ENCODE results near the gene CLCN4.

The CLCN4 gene

GRCh38 chrX:10130354-10130753 is 26.4 kb upstream of the CLCN4 start:
- no peak for DNase-seq (ENCODE audit: low read depth)

DNA sequence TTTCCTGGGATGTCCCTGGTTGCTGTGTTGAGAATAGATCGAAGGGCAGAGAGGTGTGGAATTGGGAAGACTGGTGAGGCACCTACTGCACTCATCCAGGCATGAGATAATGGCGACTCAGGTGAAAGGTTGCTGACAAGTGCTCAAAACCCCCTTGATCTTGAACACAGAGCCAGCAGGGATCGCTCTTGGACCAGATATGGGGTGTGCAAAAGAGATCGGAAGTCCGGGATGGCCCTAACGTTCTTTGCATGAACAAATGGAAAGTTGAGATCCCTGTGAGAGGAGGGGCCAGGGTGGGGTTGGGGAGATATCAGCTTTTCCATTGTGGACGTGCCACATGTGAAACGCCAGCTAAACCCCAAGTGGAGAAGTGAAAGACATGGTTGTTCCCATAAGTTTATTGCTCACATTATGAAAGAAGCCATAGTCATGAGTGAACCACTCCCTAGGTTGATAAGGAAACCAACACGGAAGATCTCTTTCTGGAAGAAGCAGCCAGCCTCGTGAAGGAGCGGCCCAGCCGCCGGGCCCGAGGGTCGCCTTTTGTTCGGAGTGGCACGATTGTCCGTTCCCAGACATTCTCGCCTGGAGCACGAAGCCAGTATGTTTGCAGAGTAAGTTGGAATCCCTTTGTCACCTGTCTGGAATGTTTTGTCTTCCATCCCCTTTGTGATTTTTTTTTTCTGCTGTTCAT is 22.6 kb upstream of the CLCN4 start:
- no peak for DNase-seq (ENCODE audit: low read depth)

GRCh38 chrX:10134921-10135320 is 21.9 kb upstream of the CLCN4 start:
- DNase-seq (ENCODE audit: low read depth): no peak

DNA sequence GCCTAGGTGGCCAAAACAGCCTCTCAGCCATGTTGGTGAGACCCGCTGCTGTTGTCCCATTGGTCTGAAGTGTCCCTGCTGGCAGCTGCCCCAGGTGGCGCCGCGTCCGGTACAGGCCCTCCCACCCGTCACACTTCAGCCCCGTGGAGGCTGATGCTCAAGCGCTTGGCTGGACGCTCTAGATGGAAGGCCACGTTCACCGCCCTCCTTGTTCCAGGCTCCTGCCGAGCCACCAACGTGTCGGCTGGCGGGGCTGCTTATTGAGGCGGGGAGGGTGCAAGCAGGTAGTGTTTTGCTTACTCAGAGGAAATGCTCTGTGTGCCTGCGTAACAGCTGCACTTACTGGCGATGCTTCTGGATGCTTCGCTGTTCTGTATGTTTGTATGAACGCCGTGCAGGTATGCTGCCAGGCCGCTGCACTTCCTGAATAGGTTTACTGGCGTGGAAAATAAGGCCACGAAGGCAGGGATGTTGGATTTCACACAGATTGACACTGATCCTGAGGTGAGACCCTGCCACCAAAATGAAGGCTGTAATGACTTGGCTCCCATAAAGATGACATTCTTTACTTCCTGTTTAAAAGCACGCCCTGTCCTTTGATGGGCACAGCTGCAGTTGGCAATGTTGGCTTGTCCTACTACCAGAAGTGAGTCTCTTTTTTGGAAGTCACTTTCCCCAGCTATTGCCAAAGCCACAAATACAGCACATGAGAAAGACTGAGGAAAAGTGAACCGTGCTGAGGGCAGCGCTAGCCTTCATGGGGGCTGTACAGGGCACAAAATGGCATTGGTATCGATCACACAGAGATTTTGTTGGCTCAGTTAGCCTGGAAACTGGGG is 21.0 kb upstream of the CLCN4 start:
- no peak for DNase-seq (ENCODE audit: low read depth)

DNA sequence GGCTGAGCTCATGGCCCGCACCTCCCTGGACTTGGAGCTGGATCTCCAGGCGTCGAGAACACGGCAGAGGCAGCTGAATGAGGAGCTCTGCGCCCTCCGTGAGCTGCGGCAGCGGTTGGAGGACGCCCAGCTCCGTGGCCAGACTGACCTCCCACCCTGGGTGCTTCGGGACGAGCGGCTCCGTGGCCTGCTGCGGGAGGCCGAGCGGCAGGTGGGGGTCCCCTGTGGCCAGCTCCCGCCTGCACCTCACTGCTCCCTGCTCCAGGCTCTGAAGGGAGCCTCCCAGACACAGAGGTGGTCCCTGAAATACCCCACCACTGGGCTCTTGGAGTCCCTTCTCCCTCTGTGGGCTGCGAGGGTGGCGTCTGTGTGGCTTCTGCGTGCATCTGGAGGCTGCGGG is 18.0 kb upstream of the CLCN4 start:
- DNase-seq (ENCODE audit: low read depth): no peak

GRCh38 chrX:10140264-10140663 is 16.5 kb upstream of the CLCN4 start:
- no peak for DNase-seq (ENCODE audit: low read depth)

DNA sequence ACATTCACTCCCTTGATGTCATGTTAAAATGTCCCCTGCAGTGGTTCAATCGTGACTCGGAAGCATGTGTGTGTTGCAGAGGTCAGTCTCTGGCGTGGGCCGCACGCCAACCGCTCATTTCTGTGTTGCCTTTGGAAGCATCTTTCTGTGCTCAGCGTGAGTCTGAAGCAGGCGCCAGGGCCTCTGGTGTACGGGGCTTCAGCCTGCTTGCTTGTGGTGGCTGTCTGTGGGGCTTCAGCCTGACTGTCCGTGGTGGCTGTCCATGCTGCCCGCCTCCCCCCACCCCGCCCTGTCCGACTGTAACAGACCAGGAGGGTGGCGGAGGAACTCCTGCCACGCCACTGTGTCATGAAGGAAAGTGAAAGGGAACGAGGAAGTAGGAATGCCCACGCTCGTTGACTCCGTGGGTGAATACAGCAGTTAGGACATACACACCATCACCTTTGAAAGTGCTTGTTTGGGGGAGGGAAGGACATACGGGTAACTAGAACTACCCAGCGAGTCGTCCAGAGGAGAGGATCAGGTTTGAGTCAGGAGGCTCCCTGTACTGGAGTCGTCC is 14.7 kb upstream of the CLCN4 start:
- no peak for DNase-seq (ENCODE audit: low read depth)

DNA sequence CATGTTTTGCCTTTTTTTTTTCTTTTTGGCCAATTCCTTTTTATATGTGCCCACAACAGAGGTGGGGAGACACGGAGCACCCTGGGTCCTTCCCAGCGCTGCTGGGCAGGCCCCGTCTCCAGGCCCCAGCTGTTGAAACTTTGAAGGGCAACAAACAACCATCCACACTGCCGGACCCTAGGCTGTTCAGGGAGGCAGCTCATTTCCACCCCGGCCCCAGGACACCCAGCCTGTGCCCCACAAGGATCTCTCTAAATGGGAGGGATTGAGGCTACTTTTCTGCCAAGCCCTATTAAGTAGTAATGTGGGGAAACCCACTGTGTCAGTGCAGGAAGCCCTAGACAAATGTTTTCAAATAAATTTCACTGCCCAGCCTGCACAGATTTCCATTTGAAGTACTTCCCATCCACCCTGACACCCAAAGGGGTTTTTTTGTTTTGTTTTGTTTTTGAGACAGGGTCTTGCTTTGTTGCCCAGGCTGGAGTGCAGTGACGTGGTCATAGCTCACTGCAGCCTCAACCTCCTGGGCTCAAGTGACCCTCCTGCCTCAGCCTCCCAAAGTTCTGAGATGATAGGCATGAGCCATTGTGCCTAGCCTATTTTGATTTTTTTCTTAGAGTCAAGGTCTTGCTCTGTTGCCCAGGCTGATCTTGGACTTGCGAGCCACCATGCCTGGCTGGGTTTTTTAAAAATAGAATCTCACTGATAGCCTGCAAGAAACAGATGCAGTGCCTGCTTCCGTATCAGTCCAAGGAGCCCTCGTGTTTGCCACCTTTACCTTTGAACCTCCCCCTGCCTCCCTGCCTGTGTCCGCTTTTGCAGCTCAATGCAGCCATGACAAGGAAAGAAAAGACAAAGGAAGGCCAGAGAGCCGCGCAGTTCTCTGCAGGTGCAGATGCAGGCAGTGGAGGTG is 13.4 kb upstream of the CLCN4 start:
- no peak for DNase-seq (ENCODE audit: low read depth)

DNA sequence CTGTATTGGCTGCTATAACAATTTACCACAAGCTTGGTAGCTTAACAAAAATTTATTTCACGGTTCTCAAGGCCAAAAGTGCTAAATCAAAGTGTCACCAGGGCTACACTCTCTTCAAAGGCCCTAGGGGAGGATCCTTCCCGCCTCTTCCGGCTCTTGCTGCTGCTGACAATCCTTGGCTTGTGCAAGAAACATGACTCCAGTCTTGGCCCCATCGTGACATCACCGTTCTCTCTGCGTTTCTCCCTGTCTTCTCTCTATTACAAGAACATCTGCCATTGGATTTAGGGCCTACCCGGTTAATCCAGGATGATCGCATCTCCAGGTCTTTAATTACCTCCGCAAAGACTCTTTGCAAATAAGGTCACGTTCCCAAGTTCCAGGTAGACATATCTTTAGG is 10.4 kb upstream of the CLCN4 start:
- DNase-seq (ENCODE audit: low read depth): no peak

DNA sequence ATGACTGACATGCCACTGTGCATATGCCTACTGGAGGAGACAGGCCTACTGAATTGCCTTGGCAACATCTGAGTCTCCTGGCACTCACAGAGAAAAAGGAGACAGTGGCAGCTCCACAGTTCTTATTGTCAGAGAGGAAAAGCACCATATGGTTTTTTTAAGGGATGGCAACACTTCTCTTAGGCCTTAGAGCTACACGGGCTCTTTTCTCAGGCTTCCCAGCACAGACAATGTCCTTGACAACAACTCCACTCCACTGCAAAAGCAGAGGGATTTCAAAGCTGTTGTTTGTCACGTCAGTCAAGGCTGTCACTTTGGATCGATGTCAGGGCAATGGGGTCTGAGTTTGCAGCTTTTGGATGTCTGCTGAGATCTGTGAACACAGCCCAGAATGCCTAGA is 4.7 kb upstream of the CLCN4 start:
- no peak for DNase-seq (ENCODE audit: low read depth)

DNA sequence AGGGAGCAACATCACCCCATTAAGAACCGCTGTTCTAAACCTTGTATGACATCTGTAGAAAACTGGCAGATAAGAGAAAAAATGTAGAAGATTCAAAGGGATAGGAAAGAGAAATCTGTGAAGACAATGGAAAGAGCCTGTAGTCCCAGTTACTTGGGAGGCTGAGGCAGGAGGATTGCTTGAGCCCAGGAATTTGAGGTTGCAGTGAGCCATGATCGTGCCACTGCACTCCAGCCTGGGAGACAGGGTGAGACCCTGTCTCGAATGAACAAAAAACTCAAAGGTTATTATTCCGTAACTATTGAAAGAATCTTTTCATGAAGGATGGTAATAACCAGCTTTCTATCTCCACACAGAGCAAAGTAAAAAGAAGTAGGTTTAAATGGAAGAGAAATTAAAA is 1.6 kb upstream of the CLCN4 start:
- no peak for DNase-seq (ENCODE audit: low read depth)

GRCh38 chrX:10157032-10157341 is 212 bp downstream of the CLCN4 start:
- DNase-seq (ENCODE audit: low read depth): no peak

DNA sequence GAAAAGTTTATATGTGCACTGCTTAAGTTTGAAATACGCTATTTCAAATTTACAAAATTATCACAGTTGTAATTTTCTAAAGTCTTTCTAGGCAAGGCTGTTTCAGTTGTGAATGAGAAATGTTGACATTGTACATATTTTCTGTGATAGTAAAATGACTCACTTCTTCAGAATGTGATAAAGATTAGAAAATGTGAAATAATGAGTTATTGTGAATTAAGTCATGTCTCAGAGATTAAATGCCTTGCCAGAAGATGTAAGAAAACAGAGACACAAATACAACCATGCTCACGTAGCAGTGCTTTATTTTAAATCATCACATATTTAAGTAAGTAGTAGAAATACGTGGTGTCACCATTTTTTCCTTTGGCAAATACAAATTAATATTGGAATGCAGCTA is 768 bp downstream of the CLCN4 start:
- no peak for DNase-seq (ENCODE audit: low read depth)

- no peak for DNase-seq (ENCODE audit: low read depth)
Observed at GRCh38 chrX:10158279-10159144, 1.7 kb downstream of the CLCN4 start.

DNA sequence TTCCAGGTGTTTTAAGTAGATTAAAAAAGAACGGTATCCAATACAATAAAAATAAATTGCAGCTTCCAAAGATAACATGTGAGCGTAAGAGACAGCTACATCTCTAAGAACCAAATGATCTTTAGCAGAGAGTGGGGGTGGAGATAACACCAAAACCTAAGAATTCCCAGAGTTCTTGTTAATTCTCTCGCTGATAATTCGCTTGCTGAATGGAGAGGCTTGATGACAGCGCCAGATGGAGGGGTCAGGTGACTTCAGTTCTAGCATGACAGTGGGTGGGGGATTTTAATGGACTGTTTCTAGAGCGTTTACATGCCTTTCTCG is 2.3 kb downstream of the CLCN4 start:
- DNase-seq (ENCODE audit: low read depth): no peak

DNA sequence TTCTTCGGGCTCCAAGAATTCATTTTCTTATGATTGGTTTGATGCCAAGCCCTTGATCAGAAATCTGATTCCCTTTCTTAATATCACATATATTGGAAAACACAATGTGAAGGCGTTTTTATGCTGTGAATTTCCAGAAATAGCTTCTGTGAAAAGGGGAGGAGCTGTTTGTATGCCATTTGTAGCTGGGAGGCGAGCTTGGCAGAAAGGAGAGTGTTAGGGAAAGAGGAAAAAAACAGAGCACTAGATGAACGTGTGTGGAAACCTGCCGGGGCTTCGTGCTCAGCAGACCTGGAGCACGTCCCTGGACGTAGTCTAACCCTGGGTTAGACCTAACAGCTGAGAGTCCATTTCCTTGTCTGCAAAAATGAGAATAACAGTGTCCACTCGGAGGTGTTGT is 3.4 kb downstream of the CLCN4 start:
- DNase-seq (ENCODE audit: low read depth): no peak

DNA sequence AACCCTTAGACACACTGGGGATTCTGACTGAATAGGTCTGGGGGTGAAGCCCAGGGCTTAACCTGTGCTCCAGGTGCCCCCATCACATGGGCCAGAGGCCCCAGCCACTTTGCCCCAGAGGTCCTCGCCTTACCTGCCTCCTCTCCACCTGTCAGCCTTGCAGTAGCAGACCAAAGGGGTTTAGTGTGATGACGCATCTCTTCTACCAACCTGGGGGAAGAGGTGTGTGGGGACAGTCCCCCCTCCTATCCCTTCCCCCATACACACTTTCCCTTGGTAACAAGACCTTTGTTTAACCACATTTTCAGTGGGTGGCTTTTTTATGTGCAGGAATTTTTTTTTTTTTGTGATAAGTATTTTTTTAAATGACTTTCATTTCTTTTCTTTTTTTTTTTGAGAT is 6.3 kb downstream of the CLCN4 start:
- no peak for DNase-seq (ENCODE audit: low read depth)

DNA sequence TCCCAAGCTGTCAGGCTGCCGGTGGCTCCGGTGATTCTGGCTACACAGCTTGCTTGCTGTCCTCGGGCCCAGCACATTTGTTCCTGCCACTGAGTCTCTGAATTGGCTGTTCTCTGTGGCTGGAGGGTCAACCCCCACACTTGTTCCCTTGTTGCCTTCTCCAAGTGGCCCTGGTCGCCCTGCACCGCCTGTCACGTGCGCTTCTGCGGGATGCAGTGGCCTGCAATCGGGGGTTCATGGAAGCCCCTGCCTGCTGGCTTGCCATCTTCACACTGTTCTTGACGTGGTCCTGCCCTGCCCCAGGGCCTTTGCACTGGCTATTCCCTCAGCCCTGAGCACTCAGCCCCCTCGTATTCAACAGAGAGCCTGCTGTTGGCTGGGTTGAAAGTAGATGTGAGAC is 8.1 kb downstream of the CLCN4 start:
- DNase-seq (ENCODE audit: low read depth): no peak

DNA sequence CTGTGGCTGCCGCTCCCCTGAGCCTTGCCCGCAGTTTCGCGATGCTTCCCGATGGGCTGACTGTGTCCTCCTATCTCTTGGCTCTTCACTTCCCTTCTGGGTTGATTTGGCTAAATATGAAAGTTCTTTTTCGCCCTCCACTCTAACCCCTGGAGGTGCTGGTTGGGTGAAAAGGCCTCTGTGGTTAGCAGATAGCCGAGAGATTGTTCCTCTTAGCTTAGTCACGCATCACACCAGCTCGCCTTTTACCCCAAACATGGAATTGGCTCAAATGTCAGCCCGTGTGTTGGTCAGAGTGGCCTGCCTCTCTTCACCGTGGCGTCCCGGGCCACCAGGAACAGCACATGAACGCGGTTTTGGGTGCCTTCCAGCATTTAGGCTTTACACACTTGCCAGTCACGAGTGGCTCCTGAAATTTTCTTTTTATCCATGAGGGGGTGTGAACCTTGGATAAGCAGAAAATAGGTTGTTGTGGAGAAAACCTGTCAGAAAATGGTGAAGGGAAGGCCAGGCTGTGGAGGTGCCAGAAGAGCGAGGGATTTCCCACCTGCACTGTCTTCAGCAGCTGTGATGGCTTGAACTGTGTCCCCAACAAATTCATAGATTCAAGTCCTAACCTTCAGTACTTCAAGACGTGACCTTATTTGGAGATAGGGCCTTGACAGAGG is 8.9 kb downstream of the CLCN4 start:
- no peak for DNase-seq (ENCODE audit: low read depth)

- DNase-seq (ENCODE audit: low read depth): no peak
Observed at GRCh38 chrX:10166248-10166716, 9.5 kb downstream of the CLCN4 start.

DNA sequence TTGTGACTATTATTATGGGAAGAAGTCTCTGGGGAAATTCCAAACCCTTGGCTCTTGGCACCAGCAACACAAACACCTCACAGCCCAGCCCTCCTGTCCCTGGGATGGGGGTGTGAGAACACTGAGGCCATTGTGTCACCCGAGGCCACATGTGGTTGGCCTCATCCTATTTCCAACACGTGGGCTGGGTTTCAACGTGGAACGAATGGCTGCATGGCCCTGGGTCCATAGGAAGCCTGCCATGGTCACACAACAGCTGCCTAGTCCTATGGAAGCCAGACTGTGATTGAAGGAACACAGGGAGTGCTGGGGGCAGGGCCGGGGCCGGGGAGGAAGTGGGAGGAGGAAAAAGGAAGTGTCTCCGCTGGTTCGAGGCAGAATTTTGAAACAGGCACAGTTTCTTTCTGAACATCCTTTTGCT is 10.0 kb downstream of the CLCN4 start:
- no peak for DNase-seq (ENCODE audit: low read depth)

Measured in stimulated activated CD8-positive, alpha-beta memory T cell treated with anti-CD3 and anti-CD28 coated beads, Interleukin-12 subunit alpha, Interleukin-12 subunit beta, amount 100 ng/mL, for 4 hours (primary cell).